ENCODE measurements around the gene GJA4.
"Not testable (repeated sequence)": the region's sequence is repeated elsewhere in the genome, so short reads cannot be mapped to it uniquely, and the experiment has no call there.

GJA4 gene

DNA sequence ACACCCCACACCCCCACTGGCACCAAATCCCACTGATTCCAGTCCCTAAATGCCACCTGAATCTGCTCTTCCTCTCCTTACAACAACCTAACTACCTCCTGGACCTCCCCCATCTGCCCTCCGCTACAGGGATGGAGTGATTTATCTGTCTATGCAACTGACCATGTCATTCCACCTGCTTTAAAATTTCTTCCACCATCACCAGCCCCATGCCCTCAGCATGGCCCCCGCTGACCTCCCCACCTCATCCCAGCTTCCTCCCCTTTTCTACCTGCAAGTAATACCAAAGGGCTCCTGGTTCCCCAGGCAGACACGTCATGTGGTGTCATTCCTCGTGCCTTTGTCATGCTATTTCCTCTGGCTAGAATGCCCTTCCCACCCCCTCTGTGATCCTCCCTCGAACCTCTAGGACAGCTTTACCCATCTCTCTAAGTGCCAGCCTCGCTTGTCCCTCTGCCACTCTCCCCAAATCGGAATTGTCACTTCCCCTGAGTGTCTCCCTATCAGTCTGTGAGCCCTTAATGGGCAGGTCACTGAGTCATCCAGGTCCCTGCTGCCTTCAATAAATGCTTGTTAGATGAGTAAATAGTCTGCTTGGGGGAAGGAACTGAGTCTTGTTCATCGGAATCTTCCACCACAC lies 29.5 kb upstream of the GJA4 start:
- TF ChIP-seq CTCF (IDR thresholded peaks at IDR 0.05; ENCODE audit: control extremely low read depth, extremely low read depth, low read depth, missing control alignments) = no peak
- CTCF ChIA-PET = interaction anchor here (1.2 kb wide), 1 partner anchor 20 kb away, joined by 4 read pairs; no protein-coding TSS in a partner anchor
- POLR2A ChIA-PET = no interaction called here
- DNase-seq (ENCODE audit: extremely low spot score) = no peak

- POLR2A ChIA-PET = no interaction called here
- no peak for TF ChIP-seq CTCF (IDR thresholded peaks at IDR 0.05; ENCODE audit: control extremely low read depth, extremely low read depth, low read depth, missing control alignments)
These were observed 23.9 kb upstream of the GJA4 start for GRCh38 chr1:34768856-34769255.

GRCh38 chr1:34770891-34771504 lies 21.8 kb upstream of the GJA4 start:
- CTCF ChIA-PET = interaction anchor here (1.1 to 2.6 kb wide), 2 partner anchors 15 to 95 kb away, joined by 3 to 5 read pairs; no protein-coding TSS in a partner anchor
- DNase-seq (ENCODE audit: extremely low spot score) = no peak
- no peak for TF ChIP-seq CTCF (IDR thresholded peaks at IDR 0.05; ENCODE audit: control extremely low read depth, extremely low read depth, low read depth, missing control alignments)
- POLR2A ChIA-PET = no interaction called here

More at GRCh38 chr1:34768856-34769255, 23.9 kb upstream of the GJA4 start:
- no peak for DNase-seq (ENCODE audit: extremely low spot score)
- CTCF ChIA-PET = interaction anchor here (2.6 kb wide), 1 partner anchor 17 kb away, joined by 5 read pairs; no protein-coding TSS in a partner anchor

- POLR2A ChIA-PET = no interaction called here
- CTCF ChIA-PET = interaction anchor here (1.1 kb wide), 1 partner anchor 95 kb away, joined by 3 read pairs; no protein-coding TSS in a partner anchor
- DNase-seq (ENCODE audit: extremely low spot score) = no peak
- TF ChIP-seq CTCF (IDR thresholded peaks at IDR 0.05; ENCODE audit: control extremely low read depth, extremely low read depth, low read depth, missing control alignments) = no peak
These were observed 21.0 kb upstream of the GJA4 start for GRCh38 chr1:34771573-34772371.

DNA sequence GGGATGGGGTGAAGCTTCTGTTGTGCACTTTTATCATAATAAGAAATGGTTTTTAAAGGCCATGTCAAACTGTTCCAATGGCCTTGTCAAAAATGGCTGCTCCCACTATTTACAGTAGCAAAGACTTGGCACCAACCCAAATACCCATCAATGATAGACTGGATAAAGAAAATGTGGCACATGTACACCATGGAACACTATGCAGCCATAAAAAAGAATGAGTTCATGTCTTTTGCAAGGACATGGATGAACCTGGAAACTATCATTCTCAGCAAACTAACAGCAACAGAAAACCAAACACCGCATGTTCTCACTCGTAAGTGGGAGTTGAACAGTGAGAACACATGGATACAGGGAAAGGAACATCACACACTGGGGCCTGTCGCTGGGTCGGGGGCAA lies 19.7 kb upstream of the GJA4 start:
- DNase-seq (ENCODE audit: extremely low spot score); POLR2A ChIA-PET: not testable (repeated sequence)
- CTCF ChIA-PET = interaction anchor here (1.1 kb wide), 1 partner anchor 13 kb away, joined by 3 read pairs; no protein-coding TSS in a partner anchor

GRCh38 chr1:34774957-34775356 lies 17.8 kb upstream of the GJA4 start:
- TF ChIP-seq CTCF (IDR thresholded peaks at IDR 0.05; ENCODE audit: control extremely low read depth, extremely low read depth, low read depth, missing control alignments) = no peak
- POLR2A ChIA-PET = no interaction called here
- CTCF ChIA-PET = no interaction called here
- no peak for DNase-seq (ENCODE audit: extremely low spot score)

All from GM10248 (cell line).